ENCODE results near the gene MAP4K4. TPM values are rescaled to one million over a fixed set of nuclear protein-coding genes. Genes with fewer than 3 reads are reported as not detected.

MAP4K4 gene
- total RNA-seq, 4 donors from 2014 or later, result 29.6 to 56.6 (median 38.2) TPM

DNA sequence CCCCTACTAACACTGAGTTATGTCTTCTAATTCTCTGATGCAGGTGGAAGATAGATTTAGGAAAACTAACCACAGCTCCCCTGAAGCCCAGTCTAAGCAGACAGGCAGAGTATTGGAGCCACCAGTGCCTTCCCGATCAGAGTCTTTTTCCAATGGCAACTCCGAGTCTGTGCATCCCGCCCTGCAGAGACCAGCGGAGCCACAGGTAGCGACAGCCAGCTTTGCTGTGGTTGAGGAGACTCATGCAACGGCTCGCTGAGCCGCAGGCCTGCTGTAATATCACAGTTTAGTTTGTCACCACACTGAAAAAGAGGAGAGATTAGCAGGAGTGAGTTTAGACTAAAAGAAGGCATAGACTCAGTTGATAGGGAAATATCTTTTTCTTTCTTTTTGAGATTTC lies 163.3 kb downstream of the MAP4K4 start:
- DNase-seq (ENCODE audit: low spot score in 2 of 2), result no peak

DNA sequence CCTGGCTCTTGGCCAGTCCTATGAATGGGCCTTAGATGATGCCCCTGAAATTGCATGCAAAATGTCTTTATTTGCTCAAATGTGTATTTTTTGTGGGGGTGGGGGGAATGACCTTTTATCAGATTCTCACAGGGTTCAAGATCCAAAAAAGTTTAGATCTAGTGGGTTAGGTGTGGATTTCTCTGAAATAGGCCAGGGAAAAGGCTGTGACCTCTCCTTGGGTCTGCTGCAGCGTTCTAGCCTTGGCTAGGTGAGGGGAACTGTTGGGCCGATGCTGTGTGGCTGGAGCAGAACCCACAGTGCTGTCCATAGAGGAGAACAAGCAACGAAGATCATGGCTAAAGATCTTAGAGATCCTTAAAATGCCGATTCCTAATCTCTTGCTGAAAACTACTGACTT lies 163.9 kb downstream of the MAP4K4 start:
- Histone ChIP-seq H3K4me3 (no peak overlapping the region), H3K36me3 (peaks cover 60% of the 10 kb centered on the region), H3K9me3 (no peaks in the 10 kb centered on the region), H3K27me3 (no peaks in the 10 kb centered on the region), H3K27ac (no peak overlapping the region), H3K4me1 (no peaks in the 10 kb centered on the region)
- no peak for TF ChIP-seq POLR2A (IDR thresholded peaks at IDR 0.05)
- no peak for TF ChIP-seq POLR2AphosphoS5 (IDR thresholded peaks at IDR 0.05)
- no peak for TF ChIP-seq EP300 (IDR thresholded peaks at IDR 0.05)
- TF ChIP-seq, protein P1, sequence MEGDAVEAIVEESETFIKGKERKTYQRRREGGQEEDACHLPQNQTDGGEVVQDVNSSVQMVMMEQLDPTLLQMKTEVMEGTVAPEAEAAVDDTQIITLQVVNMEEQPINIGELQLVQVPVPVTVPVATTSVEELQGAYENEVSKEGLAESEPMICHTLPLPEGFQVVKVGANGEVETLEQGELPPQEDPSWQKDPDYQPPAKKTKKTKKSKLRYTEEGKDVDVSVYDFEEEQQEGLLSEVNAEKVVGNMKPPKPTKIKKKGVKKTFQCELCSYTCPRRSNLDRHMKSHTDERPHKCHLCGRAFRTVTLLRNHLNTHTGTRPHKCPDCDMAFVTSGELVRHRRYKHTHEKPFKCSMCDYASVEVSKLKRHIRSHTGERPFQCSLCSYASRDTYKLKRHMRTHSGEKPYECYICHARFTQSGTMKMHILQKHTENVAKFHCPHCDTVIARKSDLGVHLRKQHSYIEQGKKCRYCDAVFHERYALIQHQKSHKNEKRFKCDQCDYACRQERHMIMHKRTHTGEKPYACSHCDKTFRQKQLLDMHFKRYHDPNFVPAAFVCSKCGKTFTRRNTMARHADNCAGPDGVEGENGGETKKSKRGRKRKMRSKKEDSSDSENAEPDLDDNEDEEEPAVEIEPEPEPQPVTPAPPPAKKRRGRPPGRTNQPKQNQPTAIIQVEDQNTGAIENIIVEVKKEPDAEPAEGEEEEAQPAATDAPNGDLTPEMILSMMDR (IDR thresholded peaks at IDR 0.05), result no peak
- DNase-seq (ENCODE audit: low spot score in 2 of 2), result no peak
- 94% methylated on average over 4 of the region's 4 CpGs for WGBS

More for the DNA sequence above, 163.3 kb downstream of the MAP4K4 start:
- no peak overlapping the region for H3K4me3 ChIP-seq
- H3K27me3 ChIP-seq, result no peaks in the 10 kb centered on the region
- 87% methylated on average over 8 of the region's 8 CpGs for WGBS
- no peaks in the 10 kb centered on the region for H3K9me3 ChIP-seq
- H3K27ac ChIP-seq, result no peak overlapping the region
- H3K4me1 ChIP-seq, result no peaks in the 10 kb centered on the region
- H3K36me3 ChIP-seq, result peaks cover 59% of the 10 kb centered on the region
- TF ChIP-seq POLR2A (IDR thresholded peaks at IDR 0.05) (no peak), EP300 (IDR thresholded peaks at IDR 0.05) (no peak), POLR2AphosphoS5 (IDR thresholded peaks at IDR 0.05) (no peak)
- TF ChIP-seq, protein P1 (IDR thresholded peaks at IDR 0.05), result no peak

DNA sequence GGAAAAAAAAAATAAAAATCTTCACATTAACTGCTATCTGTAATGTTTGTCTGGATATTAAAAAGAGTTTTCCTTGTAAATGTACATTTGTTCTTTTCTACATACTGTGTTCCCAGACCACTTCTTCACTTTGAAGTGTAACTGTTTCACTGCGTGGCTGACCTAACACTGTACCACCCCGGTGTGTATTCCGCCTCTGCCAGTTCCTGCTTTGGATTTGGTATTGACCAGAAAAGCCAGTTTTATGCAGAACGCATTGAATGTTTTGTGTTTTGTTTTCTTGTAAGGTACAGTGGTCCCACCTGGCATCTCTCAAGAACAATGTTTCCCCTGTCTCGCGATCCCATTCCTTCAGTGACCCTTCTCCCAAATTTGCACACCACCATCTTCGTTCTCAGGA lies 166.0 kb downstream of the MAP4K4 start:
- TF ChIP-seq POLR2AphosphoS5 (IDR thresholded peaks at IDR 0.05) (no peak), EP300 (IDR thresholded peaks at IDR 0.05) (no peak), POLR2A (IDR thresholded peaks at IDR 0.05) (no peak)
- TF ChIP-seq, protein P1 (IDR thresholded peaks at IDR 0.05), result no peak
- WGBS, result 91% methylated on average over 7 of the region's 7 CpGs
- Histone ChIP-seq H3K27ac (no peak overlapping the region), H3K36me3 (peaks cover 81% of the 10 kb centered on the region), H3K4me3 (no peak overlapping the region), H3K4me1 (no peaks in the 10 kb centered on the region), H3K9me3 (no peaks in the 10 kb centered on the region), H3K27me3 (no peaks in the 10 kb centered on the region)
- DNase-seq (ENCODE audit: low spot score in 2 of 2), result no peak

DNA sequence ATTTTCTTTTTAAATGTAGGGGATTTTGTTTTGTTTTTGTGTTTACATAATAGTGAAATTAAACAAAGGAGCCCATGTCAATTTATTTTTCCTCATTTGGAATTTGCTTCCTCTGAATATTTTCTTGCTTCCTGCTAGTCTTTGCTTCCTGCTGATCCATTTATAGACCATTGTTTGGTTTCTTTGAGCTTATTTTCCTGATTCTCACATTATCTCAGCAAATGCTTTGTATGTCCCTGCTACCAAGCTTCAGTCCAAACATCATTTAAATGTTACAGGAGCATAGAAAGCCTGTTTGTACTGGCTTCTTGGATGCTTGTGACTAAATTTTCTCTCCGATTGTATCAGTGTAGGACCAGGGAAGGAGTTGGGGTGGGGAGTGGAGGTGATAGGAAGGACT lies 166.9 kb downstream of the MAP4K4 start:
- H3K27ac ChIP-seq, result no peak overlapping the region
- TF ChIP-seq, protein P1 (IDR thresholded peaks at IDR 0.05), result no peak
- TF ChIP-seq POLR2A (IDR thresholded peaks at IDR 0.05) (no peak), EP300 (IDR thresholded peaks at IDR 0.05) (no peak), POLR2AphosphoS5 (IDR thresholded peaks at IDR 0.05) (no peak)
- no peak for DNase-seq (ENCODE audit: low spot score in 2 of 2)
- H3K4me3 ChIP-seq, result no peak overlapping the region
- H3K9me3 ChIP-seq, result no peaks in the 10 kb centered on the region
- no peaks in the 10 kb centered on the region for H3K4me1 ChIP-seq
- 93% methylated on average over 1 of the region's 1 CpG for WGBS
- H3K36me3 ChIP-seq, result peaks cover 81% of the 10 kb centered on the region
- no peaks in the 10 kb centered on the region for H3K27me3 ChIP-seq

DNA sequence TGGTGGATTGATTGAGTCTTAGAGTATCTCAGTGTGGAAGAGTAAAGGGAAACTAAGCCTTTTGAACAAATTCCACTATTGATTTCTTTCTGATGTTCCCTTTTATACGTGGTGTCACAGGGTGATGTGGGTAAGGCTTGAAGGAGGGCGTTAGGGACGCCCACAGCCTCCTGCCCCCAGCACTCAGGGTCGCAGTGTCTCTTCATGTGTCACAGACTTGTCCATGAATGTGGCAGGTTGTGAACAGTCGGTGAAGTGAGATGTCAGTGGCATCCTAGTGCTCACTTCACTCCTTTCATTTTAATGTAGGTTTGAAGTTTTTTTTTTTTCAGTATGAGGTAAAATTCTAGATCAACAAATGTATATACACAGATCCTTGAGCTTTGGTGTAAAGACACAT lies 171.0 kb downstream of the MAP4K4 start:
- Histone ChIP-seq H3K27me3 (no peaks in the 10 kb centered on the region), H3K27ac (no peak overlapping the region), H3K9me3 (no peaks in the 10 kb centered on the region), H3K4me1 (no peaks in the 10 kb centered on the region), H3K4me3 (no peak overlapping the region), H3K36me3 (peaks cover 93% of the 10 kb centered on the region)
- DNase-seq (ENCODE audit: low spot score in 2 of 2), result no peak
- 94% methylated on average over 5 of the region's 5 CpGs for WGBS
- no peak for TF ChIP-seq POLR2A (IDR thresholded peaks at IDR 0.05)
- TF ChIP-seq, protein P1 (IDR thresholded peaks at IDR 0.05), result no peak
- TF ChIP-seq EP300 (IDR thresholded peaks at IDR 0.05), result no peak
- TF ChIP-seq POLR2AphosphoS5 (IDR thresholded peaks at IDR 0.05), result no peak

Data from suprapubic skin (tissue), 4 donors.